ENCODE data around the gene UBE2O. TPM values are rescaled to one million over a fixed set of nuclear protein-coding genes. Genes with fewer than 3 reads are reported as not detected.

Gene UBE2O
- total RNA-seq, 1 experiment from 2014 or later = 52.6 TPM

- no peak overlapping the region for H3K4me3 Mint-ChIP-seq
- Histone ChIP-seq H3K56ac (ENCODE audit: insufficient read length, low read depth, low read length) (no peak overlapping the region), H2BK5ac (ENCODE audit: insufficient read length, low read length) (no peak overlapping the region), H3K79me1 (ENCODE audit: insufficient read depth, low read depth, low read length, poor library complexity, severe bottlenecking) (peaks cover 3% of the 10 kb centered on the region), H3K23me2 (ENCODE audit: insufficient read length, low read depth, low read length, poor library complexity, severe bottlenecking) (no peaks in the 10 kb centered on the region), H4K5ac (ENCODE audit: insufficient read length, low read depth, low read length) (no peak overlapping the region), H3K27ac (ENCODE audit: insufficient read length, low read depth, low read length) (no peak overlapping the region), H3K18ac (ENCODE audit: insufficient read length, low read depth, low read length) (no peak overlapping the region), H3K14ac (ENCODE audit: insufficient read depth, low read length) (no peak overlapping the region), H3K9me3 (ENCODE audit: control insufficient read depth, low read depth, low read length) (no peaks in the 10 kb centered on the region), H3K9ac (ENCODE audit: extremely low read depth, insufficient read length, low read length) (no peak overlapping the region), H3K4ac (ENCODE audit: low read depth, low read length) (no peak overlapping the region), H3K4me1 (ENCODE audit: insufficient read depth, low read length) (peaks cover 7% of the 10 kb centered on the region), H2BK12ac (ENCODE audit: insufficient read length, low read depth, low read length) (no peak overlapping the region), H2BK15ac (ENCODE audit: low read depth, low read length) (no peak overlapping the region), H3T11ph (ENCODE audit: low read length) (no peak overlapping the region), H4K20me1 (ENCODE audit: control insufficient read depth, insufficient read depth, insufficient read length) (no peaks in the 10 kb centered on the region), H4K91ac (ENCODE audit: insufficient read length, low read depth, low read length) (no peak overlapping the region), H4K8ac (replicated peaks; ENCODE audit: insufficient read length, low read depth, low read length) (no peak overlapping the region), H3K79me2 (ENCODE audit: insufficient read depth, low read length) (peaks cover 14% of the 10 kb centered on the region), H2AFZ (ENCODE audit: low read length) (no peak overlapping the region), H2AK5ac (ENCODE audit: insufficient read length, low read length) (no peak overlapping the region), H3K23ac (ENCODE audit: insufficient read length, low read depth, low read length) (no peak overlapping the region), H3K4me2 (ENCODE audit: insufficient read depth, insufficient read length, low read length) (no peak overlapping the region), H2BK120ac (ENCODE audit: low read depth, low read length, poor library complexity, severe bottlenecking) (no peak overlapping the region), H3K27me3 (ENCODE audit: insufficient read depth, low read length) (no peaks in the 10 kb centered on the region), H2BK20ac (ENCODE audit: low read depth, low read length, poor library complexity, severe bottlenecking) (no peak overlapping the region)
- peaks cover 30 to 38% of the 10 kb centered on the region in 2 experiments for H3K4me1 Mint-ChIP-seq
- H3K27ac Mint-ChIP-seq = peak overlapping the region in 2 of 3 experiments; percentile 6 to 15; a peak in 4 of 7 replicates
- H3K27me3 Mint-ChIP-seq (ENCODE audit: low read depth) = no peaks in the 10 kb centered on the region
- no peaks in the 10 kb centered on the region for H3K9me3 Mint-ChIP-seq
- peak; percentile 67 for DNase-seq
- TF ChIP-seq, protein P1, sequence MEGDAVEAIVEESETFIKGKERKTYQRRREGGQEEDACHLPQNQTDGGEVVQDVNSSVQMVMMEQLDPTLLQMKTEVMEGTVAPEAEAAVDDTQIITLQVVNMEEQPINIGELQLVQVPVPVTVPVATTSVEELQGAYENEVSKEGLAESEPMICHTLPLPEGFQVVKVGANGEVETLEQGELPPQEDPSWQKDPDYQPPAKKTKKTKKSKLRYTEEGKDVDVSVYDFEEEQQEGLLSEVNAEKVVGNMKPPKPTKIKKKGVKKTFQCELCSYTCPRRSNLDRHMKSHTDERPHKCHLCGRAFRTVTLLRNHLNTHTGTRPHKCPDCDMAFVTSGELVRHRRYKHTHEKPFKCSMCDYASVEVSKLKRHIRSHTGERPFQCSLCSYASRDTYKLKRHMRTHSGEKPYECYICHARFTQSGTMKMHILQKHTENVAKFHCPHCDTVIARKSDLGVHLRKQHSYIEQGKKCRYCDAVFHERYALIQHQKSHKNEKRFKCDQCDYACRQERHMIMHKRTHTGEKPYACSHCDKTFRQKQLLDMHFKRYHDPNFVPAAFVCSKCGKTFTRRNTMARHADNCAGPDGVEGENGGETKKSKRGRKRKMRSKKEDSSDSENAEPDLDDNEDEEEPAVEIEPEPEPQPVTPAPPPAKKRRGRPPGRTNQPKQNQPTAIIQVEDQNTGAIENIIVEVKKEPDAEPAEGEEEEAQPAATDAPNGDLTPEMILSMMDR (conservative IDR thresholded peaks at IDR 0.05) = no peak
- no CpG with 5 or more reads among the region's 11 CpGs for WGBS (ENCODE audit: extremely low coverage, insufficient read length, low lambda C conversion rate)
- peaks cover 0 to 15% (median 10%) of the 10 kb centered on the region in 3 experiments; a peak in 6 of 7 replicates for H3K36me3 Mint-ChIP-seq (ENCODE audit: insufficient read depth in 1 of 3, low read depth in 3 of 3)
Measured at GRCh38 chr17:76417499-76418143, 35.3 kb downstream of the UBE2O start.
